WI38 (cell line): ENCODE results near the gene TUNAR.

Experiments
- H3K4me3 ChIP-seq: 2 replicates; pipeline ENCODE4 v1.5.1; 2011; ENCODE audit warnings: low read depth, mild to moderate bottlenecking, control low read depth, low read length
- CTCF ChIP-seq: IDR thresholded peaks from 2 replicates; pipeline ENCODE4 v1.5.1; 2012; ENCODE audit warnings: low read depth, mild to moderate bottlenecking, control low read depth, low read length

TUNAR gene

GRCh38 chr14:95885866-95886265 lies 9.2 kb downstream of the TUNAR start:
- H3K4me3 ChIP-seq: no peak overlapping the region
- TF ChIP-seq CTCF: no peak

GRCh38 chr14:95886366-95887056 lies 9.9 kb downstream of the TUNAR start:
- TF ChIP-seq CTCF: no peak

GRCh38 chr14:95887351-95887750 lies 10.7 kb downstream of the TUNAR start:
- no peak for TF ChIP-seq CTCF
- H3K4me3 ChIP-seq: no peak overlapping the region

More at GRCh38 chr14:95886366-95887056, 9.9 kb downstream of the TUNAR start:
- H3K4me3 ChIP-seq: no peak overlapping the region

GRCh38 chr14:95889236-95889979 lies 12.8 kb downstream of the TUNAR start:
- TF ChIP-seq CTCF: no peak
- no peak overlapping the region for H3K4me3 ChIP-seq

GRCh38 chr14:95891742-95892141 lies 15.1 kb downstream of the TUNAR start:
- H3K4me3 ChIP-seq: no peak overlapping the region
- TF ChIP-seq CTCF: no peak

- H3K4me3 ChIP-seq: no peak overlapping the region
- TF ChIP-seq CTCF: no peak
These were observed 15.5 kb downstream of the TUNAR start for GRCh38 chr14:95892142-95892541.

GRCh38 chr14:95895720-95896119 lies 19.1 kb downstream of the TUNAR start:
- no peak overlapping the region for H3K4me3 ChIP-seq
- TF ChIP-seq CTCF: no peak
